HG02763 (cell line): ENCODE data around the gene IL18.
"Not testable (repeated sequence)": the region's sequence is repeated elsewhere in the genome, so short reads cannot be mapped to it uniquely, and the experiment has no call there.

ENCODE experiments used
- ATAC-seq: cut with Tn5 transposase; IDR thresholded peaks from one replicate; pipeline ENCODE4 v1.9.1; 2021; ENCODE audit warnings: mild to moderate bottlenecking, moderate library complexity; ENCODE audit not compliant: unreplicated experiment

Gene IL18

DNA sequence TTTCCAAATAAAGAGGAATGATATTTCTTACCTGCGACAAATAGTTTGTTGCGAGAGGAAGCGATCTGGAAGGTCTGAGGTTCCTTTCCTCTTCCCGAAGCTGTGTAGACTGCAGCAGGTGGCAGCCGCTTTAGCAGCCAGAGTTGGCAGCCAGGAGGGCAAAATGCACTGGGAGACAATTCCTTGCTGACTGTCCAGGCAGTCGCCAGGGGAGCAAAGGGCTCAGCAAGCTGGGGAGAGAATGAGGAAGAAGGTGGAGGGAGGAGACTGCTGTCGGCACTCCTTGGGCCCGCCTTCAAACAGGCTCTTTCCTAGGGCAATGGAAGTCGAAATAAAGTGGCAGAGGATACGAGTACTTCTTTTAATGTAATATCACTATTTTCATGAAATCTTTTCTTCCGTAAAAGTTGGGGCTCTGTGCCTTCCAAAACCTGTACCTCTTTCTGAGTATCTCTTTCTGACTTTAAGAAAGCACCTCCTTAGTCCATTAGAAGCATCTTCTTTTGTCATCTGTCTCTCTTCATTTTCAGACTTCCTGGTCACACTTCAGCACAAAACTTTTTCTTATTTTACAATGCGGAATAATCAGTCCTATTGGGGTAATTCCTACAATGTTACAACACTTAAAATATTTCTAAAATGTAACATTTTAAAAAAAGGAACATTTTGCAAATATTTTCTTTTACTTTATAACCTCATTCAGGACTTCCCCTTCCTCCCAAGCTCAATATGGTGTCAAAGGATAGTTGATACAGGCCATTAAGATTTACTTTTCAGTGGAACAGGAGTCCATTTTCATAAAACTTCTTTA is at the start of gene IL18:
TSS of gene IL18 (minus strand) at position 220 of the 811 bp plus-strand sequence. CDS start 9,041 bp downstream, outside the sequence.
- no peak for ATAC-seq

- no peak for ATAC-seq
These were observed 48.8 kb upstream of the IL18 start for GRCh38 chr11:112212710-112213109.

- no peak for ATAC-seq
These were observed 48.4 kb upstream of the IL18 start for GRCh38 chr11:112212290-112212689.

DNA sequence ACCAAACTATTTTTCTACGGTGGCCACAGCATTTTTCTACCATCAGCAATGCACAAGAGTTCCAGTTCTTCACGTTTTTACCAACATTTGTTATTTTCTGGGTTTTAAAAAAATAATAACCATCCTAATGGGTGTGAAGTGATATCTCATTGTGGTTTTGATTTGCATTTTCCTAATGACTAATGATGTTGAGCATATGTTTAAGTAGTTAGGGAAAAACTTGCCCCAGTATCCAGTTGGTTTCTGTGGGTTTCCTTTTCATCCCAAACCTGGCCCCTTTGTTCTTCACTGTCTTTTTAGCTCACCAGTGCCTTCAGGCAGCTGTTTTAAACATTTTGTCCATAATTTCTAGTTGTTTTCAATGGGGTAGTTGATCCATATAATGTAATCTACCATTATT is 47.6 kb upstream of the IL18 start:
- no peak for ATAC-seq

GRCh38 chr11:112210890-112211289 is 47.0 kb upstream of the IL18 start:
- ATAC-seq, result no peak

DNA sequence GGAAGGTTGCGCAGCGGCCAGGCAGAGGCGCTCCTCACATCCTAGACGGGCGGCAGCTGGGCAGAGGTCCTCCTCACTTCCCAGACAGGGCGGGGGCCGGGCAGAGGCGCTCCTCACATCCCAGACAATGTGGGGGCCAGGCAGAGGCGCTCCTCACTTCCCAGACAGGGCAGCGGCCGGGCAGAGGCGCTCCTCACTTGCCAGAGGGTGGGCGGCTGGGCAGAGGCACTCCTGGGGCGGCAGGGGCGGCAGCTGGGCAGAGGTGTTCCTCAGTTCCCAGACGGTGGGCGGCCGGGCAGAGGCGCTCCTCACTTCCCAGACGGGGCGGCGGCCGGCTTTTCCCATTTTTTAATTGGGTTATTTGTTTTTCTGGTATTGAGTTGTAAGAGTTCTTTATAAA is 42.2 kb upstream of the IL18 start:
- ATAC-seq, result no peak

- ATAC-seq, result no peak
These were observed 36.4 kb upstream of the IL18 start for GRCh38 chr11:112200252-112200651.

- not testable (repeated sequence) for ATAC-seq
These were observed 35.2 kb upstream of the IL18 start for GRCh38 chr11:112199101-112199500.

DNA sequence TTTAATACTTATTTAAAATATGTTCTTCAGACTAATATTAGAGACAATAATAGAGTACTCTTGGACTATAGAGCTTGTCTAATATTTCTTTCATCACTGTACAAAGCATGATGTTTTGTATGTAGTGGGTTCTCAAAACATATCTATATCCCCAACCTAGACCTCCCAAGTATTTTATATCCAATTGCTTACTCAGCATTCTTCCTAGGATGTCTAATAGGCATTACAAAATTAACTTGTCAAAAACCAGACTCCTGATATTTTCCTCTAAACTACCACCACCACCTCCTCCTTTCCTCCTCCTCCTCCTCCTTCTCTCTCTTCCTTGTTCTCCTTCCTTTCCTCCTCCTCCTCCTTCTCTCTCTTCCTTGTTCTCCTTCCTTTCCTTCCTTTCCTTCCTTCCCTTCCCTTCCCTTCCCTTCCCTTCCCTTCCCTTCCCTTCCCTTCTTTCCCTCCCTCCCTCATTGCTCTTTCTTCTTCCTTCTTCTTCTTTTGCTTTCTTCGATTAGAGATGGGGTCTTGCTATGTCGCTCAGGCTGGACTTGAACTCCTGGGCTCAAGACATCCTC is 32.7 kb upstream of the IL18 start:
- no peak for ATAC-seq

GRCh38 chr11:112195951-112196351 is 32.1 kb upstream of the IL18 start:
- no peak for ATAC-seq

DNA sequence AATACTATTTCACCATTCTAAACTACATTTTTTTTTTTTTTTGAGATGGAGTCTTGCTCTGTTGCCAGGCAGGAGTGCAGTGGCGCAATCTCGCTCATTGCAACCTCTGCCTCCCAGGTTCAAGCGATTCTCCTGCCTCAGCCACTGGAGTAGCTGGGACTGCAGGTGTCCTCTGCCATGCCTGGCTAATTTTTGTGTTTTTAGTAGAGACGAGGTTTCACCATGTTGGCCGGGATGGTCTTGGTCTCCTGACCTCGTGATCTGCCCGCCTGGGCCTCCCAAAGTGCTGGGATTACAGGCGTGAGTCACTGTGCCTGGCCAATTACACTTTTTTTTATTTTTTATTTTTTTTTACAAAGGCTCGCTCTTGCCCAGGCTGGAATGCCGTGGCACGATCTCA is 31.2 kb upstream of the IL18 start:
- ATAC-seq, result not testable (repeated sequence)

DNA sequence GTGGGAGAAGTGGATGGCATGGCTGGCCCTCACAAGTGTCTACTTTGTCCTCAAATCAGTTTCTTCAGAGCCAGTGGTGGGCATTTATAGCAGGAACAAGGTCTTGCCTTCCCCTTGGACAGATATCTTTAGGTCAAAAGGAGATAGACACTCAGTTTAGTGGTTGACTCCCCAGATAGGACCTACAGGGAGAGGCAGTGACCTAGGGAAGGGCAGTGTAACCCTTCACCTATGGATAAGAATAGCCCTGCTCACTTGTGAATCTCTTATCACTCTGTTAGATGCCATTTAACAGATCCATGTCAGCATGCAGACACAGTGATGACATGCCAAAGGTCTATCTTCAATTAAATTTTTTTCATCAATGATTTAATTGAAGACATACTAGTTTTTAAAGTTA is 22.4 kb upstream of the IL18 start:
- ATAC-seq, result no peak

DNA sequence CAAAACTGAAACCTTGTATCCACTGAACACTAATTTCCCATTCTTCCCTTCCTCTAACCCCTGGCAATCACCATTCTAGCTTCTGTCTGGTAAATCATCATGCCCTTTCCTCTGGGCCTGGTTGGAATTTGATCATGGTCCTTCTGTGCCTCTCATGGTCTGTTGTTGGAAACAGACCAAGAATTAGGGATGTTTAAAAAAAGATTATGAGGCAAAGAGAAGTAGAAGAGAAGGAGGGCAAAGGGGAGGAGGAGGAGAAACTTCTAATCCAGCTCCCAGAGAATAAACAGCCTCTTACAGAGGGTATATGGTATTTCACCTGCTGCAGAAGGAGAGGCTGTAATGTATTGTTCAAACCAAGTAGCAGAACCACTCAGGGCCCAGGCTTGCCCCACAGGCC is 22.0 kb upstream of the IL18 start:
- ATAC-seq, result no peak

DNA sequence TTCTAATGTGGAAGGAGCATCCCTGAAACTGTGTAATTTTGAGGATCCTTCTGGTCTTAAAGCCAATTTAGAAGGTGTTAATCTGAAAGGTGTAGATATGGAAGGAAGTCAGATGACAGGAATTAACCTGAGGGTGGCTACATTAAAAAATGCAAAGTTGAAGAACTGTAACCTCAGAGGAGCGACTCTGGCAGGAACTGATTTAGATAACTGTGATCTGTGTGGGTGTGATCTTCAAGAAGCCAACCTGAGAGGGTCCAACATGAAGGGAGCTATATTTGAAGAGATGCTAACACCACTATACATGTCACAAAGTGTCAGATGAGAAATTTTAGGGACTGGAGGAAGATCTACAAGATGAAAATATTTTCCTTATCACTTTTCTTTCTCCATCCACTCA is 19.0 kb upstream of the IL18 start:
- ATAC-seq, result no peak

DNA sequence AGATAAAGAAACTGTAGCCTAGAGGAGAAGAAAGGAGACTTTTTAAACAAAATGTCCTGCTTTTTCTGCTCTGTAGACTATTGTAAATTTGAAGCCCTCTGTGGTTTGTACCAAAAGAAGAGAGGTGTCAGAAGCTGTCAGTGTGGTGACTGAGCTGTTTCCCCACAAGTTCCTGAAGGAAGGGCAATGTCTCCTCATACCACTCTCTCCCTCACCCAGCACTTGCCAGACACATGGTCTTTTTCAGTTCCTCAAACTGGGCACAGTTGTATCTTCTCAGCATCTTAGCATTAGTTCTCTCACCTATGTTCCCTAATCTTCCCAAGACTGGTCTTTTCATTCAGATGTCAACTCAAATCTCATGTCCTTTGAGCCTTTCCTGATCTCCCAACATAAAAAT is 15.7 kb upstream of the IL18 start:
- no peak for ATAC-seq

DNA sequence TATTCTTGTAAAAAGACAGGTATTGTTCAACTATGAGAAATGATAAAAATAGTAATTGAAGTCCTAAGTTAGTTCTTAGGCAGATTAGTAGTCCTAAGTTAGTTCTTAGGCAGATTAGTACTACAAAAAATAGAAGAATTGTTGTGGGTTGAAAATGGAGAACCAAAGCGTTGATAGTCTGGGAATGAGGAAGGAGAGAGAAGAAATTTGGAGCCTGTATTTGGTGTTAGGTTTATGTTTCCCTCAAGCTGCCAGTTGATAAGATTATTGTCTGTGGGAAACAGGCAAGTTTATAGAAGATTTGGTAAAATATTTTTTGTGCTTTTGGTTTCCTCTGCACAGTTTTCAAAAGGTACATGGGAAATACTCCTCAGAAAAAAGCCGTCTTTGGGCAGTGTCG is 15.0 kb upstream of the IL18 start:
- no peak for ATAC-seq

DNA sequence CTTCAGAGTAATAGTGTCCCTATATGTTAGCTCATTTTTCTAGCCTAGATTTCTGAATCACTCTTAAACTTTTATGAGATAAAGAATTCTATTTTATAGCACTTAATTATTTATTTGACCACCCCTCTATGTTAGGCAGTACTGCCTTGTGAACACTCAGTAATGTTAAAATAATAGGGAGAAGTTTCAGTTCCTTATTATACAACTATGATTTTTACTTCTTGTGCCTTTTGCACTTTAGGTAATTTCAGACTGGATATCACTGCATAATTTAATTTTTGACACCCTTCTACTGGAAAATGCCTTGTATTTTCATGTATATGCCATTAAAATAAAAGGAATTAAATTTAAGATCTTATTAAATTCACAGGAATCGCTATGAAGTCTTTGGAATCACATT is 14.5 kb upstream of the IL18 start:
- ATAC-seq, result no peak

DNA sequence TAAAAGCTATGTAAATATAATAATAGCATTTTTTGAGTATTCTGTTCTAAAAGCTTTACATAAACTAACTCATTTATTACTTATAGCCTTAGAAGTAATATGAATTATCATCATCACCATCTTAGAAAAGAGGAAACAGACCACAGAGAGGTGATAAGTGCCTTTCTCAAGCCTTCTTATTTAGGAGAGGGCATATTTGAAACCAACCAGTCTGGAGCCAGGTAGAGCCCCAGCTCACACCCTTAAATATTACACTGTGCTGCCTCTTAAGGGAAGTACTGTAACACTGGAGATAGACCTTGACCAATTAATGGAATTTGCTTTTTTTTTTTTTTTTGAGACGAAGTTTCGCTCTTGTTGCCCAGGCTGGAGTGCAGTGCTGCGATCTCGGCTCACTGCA is 13.7 kb upstream of the IL18 start:
- ATAC-seq, result no peak

DNA sequence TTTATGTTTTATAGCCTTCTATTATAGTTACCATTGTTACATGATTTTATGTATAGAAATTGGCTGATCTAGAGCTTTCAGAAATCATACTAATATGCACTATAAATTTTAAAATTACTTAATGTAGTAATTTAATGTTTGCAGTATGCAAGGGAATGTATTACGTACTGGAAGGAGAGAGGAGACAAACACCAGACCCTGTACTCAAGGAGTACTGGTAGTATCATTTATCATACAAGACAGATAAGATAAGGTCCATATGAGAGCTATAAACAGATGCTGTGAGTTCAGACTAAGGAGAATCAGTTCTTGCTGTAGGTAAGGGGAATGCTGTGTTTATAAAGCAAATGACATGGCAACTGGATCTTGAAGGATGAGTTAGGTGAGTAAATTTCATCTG is 12.2 kb upstream of the IL18 start:
- no peak for ATAC-seq

- no peak for ATAC-seq
These were observed 11.7 kb upstream of the IL18 start for GRCh38 chr11:112175599-112175952.

- no peak for ATAC-seq
These were observed 11.1 kb upstream of the IL18 start, which contains the start of gene BCO2 for GRCh38 chr11:112174789-112175598. BCO2 (plus strand) TSS chr11:112175512; CDS start chr11:112175602, 90 bp downstream.

DNA sequence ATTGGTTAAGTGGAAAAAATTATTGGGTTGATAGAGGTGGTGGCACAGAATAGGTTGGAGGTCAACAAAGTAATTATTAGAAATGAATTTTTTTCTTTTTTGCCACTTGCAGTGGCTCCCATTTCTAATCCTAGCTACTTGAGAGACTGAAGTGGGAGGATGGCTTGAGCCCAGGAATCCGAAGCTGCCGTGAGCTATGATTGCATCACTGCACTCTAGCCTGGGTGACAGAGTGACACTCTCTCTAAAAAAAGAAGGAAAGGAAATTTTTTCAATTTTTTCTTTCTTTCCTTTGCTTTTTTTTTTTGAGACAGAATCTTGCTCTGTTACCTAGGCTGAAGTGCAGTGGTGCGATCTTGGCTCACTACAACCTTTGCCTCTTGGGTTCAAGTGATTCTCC is 9.3 kb upstream of the IL18 start:
- no peak for ATAC-seq
